Glutamatergic neuron (in vitro differentiated cells): ENCODE measurements around the gene PANK3. TPM values are rescaled to one million over a fixed set of nuclear protein-coding genes. Genes with fewer than 3 reads are reported as not detected.

Experiments used
- DNase-seq: peaks from one replicate; pipeline ENCODE4 v3.0.0; 2022
- H3K27ac Mint-ChIP-seq: one replicate; pipeline ENCODE4 v1.8.0; 2020; ENCODE audit warnings: mild to moderate bottlenecking, mixed read lengths, inconsistent platforms; ENCODE audit not compliant: unreplicated experiment
- H3K27me3 Mint-ChIP-seq: one replicate; pipeline ENCODE4 v1.8.0; 2020; ENCODE audit warnings: mild to moderate bottlenecking, moderate library complexity, mixed read lengths, inconsistent platforms; ENCODE audit not compliant: unreplicated experiment
- H3K36me3 Mint-ChIP-seq: one replicate; pipeline ENCODE4 v1.8.0; 2020; ENCODE audit warnings: mild to moderate bottlenecking, mixed read lengths, inconsistent platforms; ENCODE audit not compliant: unreplicated experiment
- H3K4me1 Mint-ChIP-seq: one replicate; pipeline ENCODE4 v1.8.0; 2020; ENCODE audit warnings: mild to moderate bottlenecking, low read depth, mixed read lengths, inconsistent platforms; ENCODE audit not compliant: unreplicated experiment
- H3K4me3 Mint-ChIP-seq: one replicate; pipeline ENCODE4 v1.8.0; 2020; ENCODE audit warnings: mild to moderate bottlenecking, mixed read lengths, inconsistent platforms; ENCODE audit not compliant: unreplicated experiment
- H3K9me3 Mint-ChIP-seq: one replicate; pipeline ENCODE4 v1.8.0; 2020; ENCODE audit warnings: mild to moderate bottlenecking, moderate library complexity, mixed read lengths, inconsistent platforms; ENCODE audit not compliant: unreplicated experiment
- total RNA-seq: library from RNA; stranded (reverse); fragmentation: NEBNext Ultra II Directional; extraction: Animal tissue kit (Norgen Biotek cat#: 25700); gene quantifications from one replicate; pipeline ENCODE4 v1.2.1, GENCODE V29; 2021; ENCODE audit not compliant: unreplicated experiment
- TF ChIP-seq, protein P1 (sequence below): fragments of 200-600 bp; sonication (generic); IDR thresholded peaks from one replicate; pipeline ENCODE4 v1.5.0; 2021; ENCODE audit not compliant: partially characterized antibody, unreplicated experiment

The PANK3 gene
- total RNA-seq, 1 donor from 2014 or later: 153 TPM

DNA sequence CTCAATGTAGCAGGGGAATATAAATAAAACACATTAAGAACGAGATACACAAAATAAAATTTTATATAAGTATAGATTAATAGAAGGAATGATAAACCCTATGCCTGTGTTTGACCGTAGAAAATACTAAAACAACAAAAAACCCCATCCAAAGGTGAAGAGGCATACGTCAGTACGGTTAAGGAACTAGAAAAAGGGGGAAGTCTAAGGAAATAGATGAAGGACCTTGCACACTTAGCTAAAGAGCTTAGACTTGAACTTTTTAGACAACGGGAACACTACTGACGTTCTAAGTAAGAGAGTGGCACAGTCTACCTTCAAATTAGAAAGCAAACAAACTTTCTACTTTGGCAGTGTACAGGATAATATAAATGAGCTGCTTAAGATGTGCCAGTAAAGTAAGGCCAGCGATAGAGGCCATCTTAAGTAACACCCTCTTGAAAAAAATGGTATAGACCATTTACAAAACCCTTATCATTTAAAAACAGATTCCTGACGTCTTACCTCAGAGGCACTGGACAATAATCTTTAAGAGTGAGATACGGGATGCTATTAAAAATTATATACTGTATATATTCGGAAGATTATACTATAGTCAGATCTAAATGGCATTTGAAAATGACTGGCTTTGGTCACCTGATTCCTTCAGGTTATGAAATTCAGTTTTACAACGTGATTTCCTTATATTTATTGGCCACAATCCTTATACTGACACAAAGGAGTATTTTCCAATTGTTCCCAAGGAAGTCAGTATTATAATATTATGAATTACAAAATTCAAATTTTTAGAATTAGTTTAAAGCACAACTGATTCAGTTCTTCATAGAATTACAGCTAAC lies 8.5 kb downstream of the PANK3 start:
- no peak overlapping the region for H3K27ac Mint-ChIP-seq
- peaks cover 23% of the 10 kb centered on the region for H3K4me1 Mint-ChIP-seq
- DNase-seq: no peak
- TF ChIP-seq, protein P1, sequence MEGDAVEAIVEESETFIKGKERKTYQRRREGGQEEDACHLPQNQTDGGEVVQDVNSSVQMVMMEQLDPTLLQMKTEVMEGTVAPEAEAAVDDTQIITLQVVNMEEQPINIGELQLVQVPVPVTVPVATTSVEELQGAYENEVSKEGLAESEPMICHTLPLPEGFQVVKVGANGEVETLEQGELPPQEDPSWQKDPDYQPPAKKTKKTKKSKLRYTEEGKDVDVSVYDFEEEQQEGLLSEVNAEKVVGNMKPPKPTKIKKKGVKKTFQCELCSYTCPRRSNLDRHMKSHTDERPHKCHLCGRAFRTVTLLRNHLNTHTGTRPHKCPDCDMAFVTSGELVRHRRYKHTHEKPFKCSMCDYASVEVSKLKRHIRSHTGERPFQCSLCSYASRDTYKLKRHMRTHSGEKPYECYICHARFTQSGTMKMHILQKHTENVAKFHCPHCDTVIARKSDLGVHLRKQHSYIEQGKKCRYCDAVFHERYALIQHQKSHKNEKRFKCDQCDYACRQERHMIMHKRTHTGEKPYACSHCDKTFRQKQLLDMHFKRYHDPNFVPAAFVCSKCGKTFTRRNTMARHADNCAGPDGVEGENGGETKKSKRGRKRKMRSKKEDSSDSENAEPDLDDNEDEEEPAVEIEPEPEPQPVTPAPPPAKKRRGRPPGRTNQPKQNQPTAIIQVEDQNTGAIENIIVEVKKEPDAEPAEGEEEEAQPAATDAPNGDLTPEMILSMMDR: no peak
- H3K9me3 Mint-ChIP-seq: no peaks in the 10 kb centered on the region
- H3K36me3 Mint-ChIP-seq: no peaks in the 10 kb centered on the region
- H3K27me3 Mint-ChIP-seq: peaks cover 6% of the 10 kb centered on the region
- no peak overlapping the region for H3K4me3 Mint-ChIP-seq

GRCh38 chr5:168568738-168569137 lies 10.4 kb downstream of the PANK3 start:
- no peak overlapping the region for H3K27ac Mint-ChIP-seq
- no peaks in the 10 kb centered on the region for H3K36me3 Mint-ChIP-seq
- H3K4me1 Mint-ChIP-seq: peaks cover 17% of the 10 kb centered on the region
- no peaks in the 10 kb centered on the region for H3K9me3 Mint-ChIP-seq
- no peak overlapping the region for H3K4me3 Mint-ChIP-seq
- H3K27me3 Mint-ChIP-seq: peaks cover 6% of the 10 kb centered on the region
- no peak for DNase-seq
- TF ChIP-seq, protein P1: no peak

GRCh38 chr5:168563959-168564358 lies 15.2 kb downstream of the PANK3 start:
- H3K27ac Mint-ChIP-seq: no peak overlapping the region
- no peak for DNase-seq
- H3K36me3 Mint-ChIP-seq: no peaks in the 10 kb centered on the region
- TF ChIP-seq, protein P1: no peak
- peaks cover 4% of the 10 kb centered on the region for H3K4me1 Mint-ChIP-seq
- H3K9me3 Mint-ChIP-seq: no peaks in the 10 kb centered on the region
- H3K4me3 Mint-ChIP-seq: no peak overlapping the region
- H3K27me3 Mint-ChIP-seq: no peaks in the 10 kb centered on the region

DNA sequence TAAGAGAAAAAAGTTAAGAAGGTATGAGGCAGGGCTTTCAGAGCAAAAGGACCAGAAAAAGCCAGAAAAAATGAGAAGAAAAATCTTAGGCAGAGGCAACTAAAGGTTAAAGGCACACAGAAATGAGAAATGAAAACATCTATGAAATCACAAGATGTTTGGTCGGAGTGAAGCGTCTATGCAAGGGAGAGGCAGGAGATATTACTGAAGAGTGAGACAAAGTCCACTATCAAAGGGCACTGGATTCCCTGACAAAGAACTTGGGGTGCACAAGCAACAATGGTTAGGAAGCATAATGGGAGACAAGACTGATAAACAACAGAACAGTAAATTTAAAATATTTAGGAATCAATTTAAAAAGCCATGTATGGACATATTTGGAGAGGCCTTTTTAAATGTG lies 16.9 kb downstream of the PANK3 start:
- peak overlapping the region; percentile 50 for H3K27ac Mint-ChIP-seq
- no peak overlapping the region for H3K4me3 Mint-ChIP-seq
- TF ChIP-seq, protein P1: no peak
- no peaks in the 10 kb centered on the region for H3K27me3 Mint-ChIP-seq
- peaks cover 1% of the 10 kb centered on the region for H3K4me1 Mint-ChIP-seq
- no peak for DNase-seq
- no peaks in the 10 kb centered on the region for H3K36me3 Mint-ChIP-seq
- H3K9me3 Mint-ChIP-seq: no peaks in the 10 kb centered on the region

DNA sequence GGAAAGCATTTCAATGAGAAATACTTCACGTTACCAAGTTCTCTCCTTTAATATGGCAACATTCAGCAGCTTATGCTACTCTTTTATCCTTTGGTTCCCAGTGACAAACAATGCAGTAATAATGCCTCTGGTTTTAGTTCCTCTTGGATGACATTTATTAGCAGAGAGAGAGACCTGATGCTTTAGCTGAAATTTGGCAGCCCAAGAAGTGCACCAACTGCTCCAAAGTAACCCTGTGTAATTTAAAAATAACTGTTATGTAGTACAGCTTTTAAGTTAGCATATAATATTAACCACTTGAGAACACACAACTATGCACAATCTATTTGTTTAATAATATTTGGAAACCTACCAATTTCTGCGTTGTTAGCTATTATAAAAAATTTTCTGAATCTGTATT lies 21.8 kb downstream of the PANK3 start:
- no peak overlapping the region for H3K27ac Mint-ChIP-seq
- H3K36me3 Mint-ChIP-seq: peaks cover 10% of the 10 kb centered on the region
- no peak for DNase-seq
- H3K4me1 Mint-ChIP-seq: no peaks in the 10 kb centered on the region
- no peak overlapping the region for H3K4me3 Mint-ChIP-seq
- H3K27me3 Mint-ChIP-seq: no peaks in the 10 kb centered on the region
- TF ChIP-seq, protein P1: no peak
- peaks cover 3% of the 10 kb centered on the region for H3K9me3 Mint-ChIP-seq
